Embryonic facial prominence (tissue), 1 donor: Measurements from ENCODE around the gene EXOC5.

Source experiments
- DNase-seq: peaks from one replicate; pipeline ENCODE4 v3.0.0-alpha.2; 2016; ENCODE audit errors: extremely low spot score

Gene EXOC5

GRCh38 chr14:57168138-57168679 is 100.5 kb downstream of the EXOC5 start:
- DNase-seq: no peak

GRCh38 chr14:57161583-57162234 is 107.0 kb downstream of the EXOC5 start:
- no peak for DNase-seq

GRCh38 chr14:57160333-57160732 is 108.4 kb downstream of the EXOC5 start:
- no peak for DNase-seq

- no peak for DNase-seq
Observed at GRCh38 chr14:57153286-57153685, 115.4 kb downstream of the EXOC5 start.
